NB4 (cell line): ENCODE results near the gene ZSWIM2.

Source experiments
- DNase-seq: peaks from one replicate; pipeline ENCODE4 v3.0.0; 2010; ENCODE audit warnings: low read depth
- H3K4me3 ChIP-seq: one replicate; pipeline ENCODE4 v1.5.1; 2011; ENCODE audit warnings: mild to moderate bottlenecking, low read depth, low read length, moderate library complexity
- MYC ChIP-seq: IDR thresholded peaks from 2 replicates; pipeline ENCODE4 v1.6.1; 2011; ENCODE audit warnings: low read depth, low read length
- POLR2A ChIP-seq: IDR thresholded peaks from 2 replicates; pipeline ENCODE4 v1.6.1; 2011; ENCODE audit warnings: mild to moderate bottlenecking; ENCODE audit not compliant: insufficient read length; ENCODE audit errors: extremely low read depth
- TF ChIP-seq, protein P1 (sequence below): IDR thresholded peaks from 2 replicates; pipeline ENCODE4 v1.6.1; 2011; ENCODE audit warnings: low read depth, low read length
- TF ChIP-seq, protein P2 (sequence below): IDR thresholded peaks from one replicate; pipeline ENCODE4 v1.5.1; 2012; ENCODE audit warnings: low read depth, low read length

ZSWIM2 gene

DNA sequence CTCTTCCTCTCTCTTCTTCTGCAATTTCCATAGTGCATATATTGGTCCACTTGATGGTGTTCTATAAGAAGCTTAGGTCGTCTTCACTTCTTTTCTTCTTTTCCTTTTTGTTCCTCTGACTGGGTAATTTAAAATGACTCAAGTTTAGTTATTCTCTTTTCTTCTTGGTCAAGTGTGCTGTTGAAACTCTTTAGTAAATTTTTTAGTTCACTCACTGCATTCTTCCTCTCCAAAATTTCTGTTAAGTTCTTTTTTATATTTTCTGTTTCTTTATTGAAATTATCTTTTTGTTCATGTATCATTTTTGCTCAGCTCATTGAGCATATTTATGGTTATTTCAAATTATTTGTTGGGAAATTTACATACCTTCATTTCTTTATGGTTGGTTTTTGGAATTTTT lies 32.7 kb upstream of the ZSWIM2 start:
- H3K4me3 ChIP-seq = no peak overlapping the region
- DNase-seq = no peak
- TF ChIP-seq, protein P1, sequence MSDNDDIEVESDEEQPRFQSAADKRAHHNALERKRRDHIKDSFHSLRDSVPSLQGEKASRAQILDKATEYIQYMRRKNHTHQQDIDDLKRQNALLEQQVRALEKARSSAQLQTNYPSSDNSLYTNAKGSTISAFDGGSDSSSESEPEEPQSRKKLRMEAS = no peak
- TF ChIP-seq POLR2A (no peak), MYC (no peak)
- TF ChIP-seq, protein P2, sequence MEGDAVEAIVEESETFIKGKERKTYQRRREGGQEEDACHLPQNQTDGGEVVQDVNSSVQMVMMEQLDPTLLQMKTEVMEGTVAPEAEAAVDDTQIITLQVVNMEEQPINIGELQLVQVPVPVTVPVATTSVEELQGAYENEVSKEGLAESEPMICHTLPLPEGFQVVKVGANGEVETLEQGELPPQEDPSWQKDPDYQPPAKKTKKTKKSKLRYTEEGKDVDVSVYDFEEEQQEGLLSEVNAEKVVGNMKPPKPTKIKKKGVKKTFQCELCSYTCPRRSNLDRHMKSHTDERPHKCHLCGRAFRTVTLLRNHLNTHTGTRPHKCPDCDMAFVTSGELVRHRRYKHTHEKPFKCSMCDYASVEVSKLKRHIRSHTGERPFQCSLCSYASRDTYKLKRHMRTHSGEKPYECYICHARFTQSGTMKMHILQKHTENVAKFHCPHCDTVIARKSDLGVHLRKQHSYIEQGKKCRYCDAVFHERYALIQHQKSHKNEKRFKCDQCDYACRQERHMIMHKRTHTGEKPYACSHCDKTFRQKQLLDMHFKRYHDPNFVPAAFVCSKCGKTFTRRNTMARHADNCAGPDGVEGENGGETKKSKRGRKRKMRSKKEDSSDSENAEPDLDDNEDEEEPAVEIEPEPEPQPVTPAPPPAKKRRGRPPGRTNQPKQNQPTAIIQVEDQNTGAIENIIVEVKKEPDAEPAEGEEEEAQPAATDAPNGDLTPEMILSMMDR = no peak

DNA sequence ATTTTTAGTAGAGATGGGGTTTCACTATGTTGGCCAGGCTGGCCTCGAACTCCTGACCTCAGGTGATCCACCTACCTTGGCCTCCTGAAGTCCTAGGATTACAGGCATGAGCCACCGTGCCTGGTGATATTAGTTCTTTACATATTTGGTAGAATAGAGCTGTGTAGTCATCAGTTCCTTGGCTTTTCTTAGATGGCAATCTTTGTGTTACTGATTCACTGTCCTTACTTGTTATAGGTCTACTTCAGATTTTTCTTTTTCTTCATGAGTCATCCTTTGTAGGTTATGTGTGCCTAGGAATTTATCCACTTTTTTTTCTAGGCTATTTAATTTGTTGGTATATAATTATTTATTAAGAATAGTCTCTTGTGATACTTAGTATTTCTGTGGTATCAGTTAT lies 30.3 kb upstream of the ZSWIM2 start:
- DNase-seq = no peak
- H3K4me3 ChIP-seq = no peak overlapping the region
- TF ChIP-seq, protein P1 = no peak
- TF ChIP-seq POLR2A (no peak), MYC (no peak)
- TF ChIP-seq, protein P2 = no peak

DNA sequence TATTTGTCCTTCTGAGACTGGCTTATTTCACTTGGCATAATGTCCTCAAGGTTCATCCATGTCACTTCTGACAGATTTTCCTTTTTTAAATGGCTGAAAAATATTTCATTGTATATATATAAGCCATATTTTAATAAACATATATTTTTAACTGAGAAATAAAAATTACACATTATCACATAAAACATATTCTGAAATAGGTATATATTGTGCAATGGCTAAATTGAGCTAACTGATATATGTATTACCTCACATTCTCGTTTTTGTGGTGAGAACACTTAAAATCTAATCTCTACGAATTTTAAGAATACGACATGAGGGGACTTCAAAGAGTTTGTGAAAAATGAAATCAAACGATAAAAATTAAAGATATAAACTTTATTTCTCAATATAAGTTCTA lies 25.7 kb upstream of the ZSWIM2 start:
- TF ChIP-seq, protein P2 = no peak
- TF ChIP-seq, protein P1 = no peak
- TF ChIP-seq MYC = no peak
- no peak for TF ChIP-seq POLR2A
- no peak overlapping the region for H3K4me3 ChIP-seq
- DNase-seq = no peak

DNA sequence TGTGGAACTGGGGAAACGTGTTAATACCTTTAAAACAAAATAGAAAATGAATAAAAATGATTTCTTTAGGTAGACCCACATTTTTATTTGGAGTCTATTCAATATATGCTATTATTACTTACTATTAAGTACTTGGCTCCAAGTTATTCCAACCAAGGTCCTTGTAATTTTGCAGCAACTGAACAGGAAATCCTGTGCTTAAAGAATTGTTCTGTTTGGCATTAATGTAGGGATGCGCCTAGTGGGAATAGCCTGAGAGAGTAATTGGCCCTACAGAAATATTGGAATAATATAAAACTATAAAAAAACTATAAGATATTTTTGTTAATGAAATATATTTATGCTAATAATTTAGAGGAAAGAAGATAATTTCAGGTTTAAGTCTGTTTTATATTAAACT lies 22.9 kb upstream of the ZSWIM2 start:
- no peak overlapping the region for H3K4me3 ChIP-seq
- no peak for DNase-seq
- TF ChIP-seq POLR2A (no peak), MYC (no peak)
- TF ChIP-seq, protein P2 = no peak
- TF ChIP-seq, protein P1 = no peak

DNA sequence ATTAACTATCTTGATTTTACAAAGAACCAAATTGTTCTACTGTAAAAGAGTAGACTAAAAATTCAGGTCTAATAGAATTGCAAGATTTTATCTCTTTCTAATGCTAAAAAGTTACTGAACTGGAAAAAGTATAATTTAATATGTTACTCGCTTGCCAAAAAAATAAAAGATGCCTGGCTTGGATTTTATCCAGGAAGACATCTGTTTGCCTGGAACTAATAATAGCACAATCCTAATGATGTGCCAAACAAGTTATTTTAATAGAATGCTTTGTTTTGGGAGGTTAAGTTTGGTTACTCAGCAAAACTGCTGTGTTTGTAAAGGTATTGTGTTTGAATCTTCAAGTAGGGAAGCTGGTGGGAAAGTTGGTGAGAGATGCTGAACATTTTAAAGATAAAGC lies 19.4 kb upstream of the ZSWIM2 start:
- TF ChIP-seq POLR2A = no peak
- TF ChIP-seq, protein P1 = no peak
- TF ChIP-seq, protein P2 = no peak
- no peak for TF ChIP-seq MYC
- DNase-seq = no peak
- no peak overlapping the region for H3K4me3 ChIP-seq
